Fibroblast of lung (primary cell): Measurements from ENCODE around the gene GHR.

Experiments used
- CTCF ChIP-seq, 2 donors: IDR thresholded peaks in 1 of 2; conservative IDR thresholded peaks in 1 of 2; 1 replicate in 1 of 2; 2 replicates in 1 of 2; pipeline ENCODE4 v1.5.1; 2011 to 2012; ENCODE audit warnings: low read length in 2 of 2, control low read depth in 1 of 2, inconsistent platforms in 1 of 2, low read depth in 1 of 2, mild to moderate bottlenecking in 1 of 2
- EZH2 ChIP-seq: IDR thresholded peaks from 2 replicates; pipeline ENCODE4 v1.5.1; 2012; ENCODE audit warnings: low read length, control low read depth, mild to moderate bottlenecking; ENCODE audit errors: missing control alignments

- no peak for TF ChIP-seq CTCF (conservative IDR thresholded peaks at IDR 0.05 in 1 of 2, IDR thresholded peaks at IDR 0.05 in 1 of 2; ENCODE audit: low read depth in 1 of 2, low read length in 2 of 2)
- TF ChIP-seq EZH2 = no peak
Measured at GRCh38 chr5:42605490-42605889, 182.3 kb downstream of the GHR start.
